Measurements from ENCODE around the gene NT5C3A.
"Not testable (repeated sequence)": the region's sequence is repeated elsewhere in the genome, so short reads cannot be mapped to it uniquely, and the experiment has no call there.

Gene NT5C3A

GRCh38 chr7:33062023-33062781 lies at the start of gene NT5C3A:
NT5C3A (minus strand) TSS chr7:33062776; CDS start chr7:33062705, 71 bp downstream.
- peak; percentile 93 for DNase-seq

GRCh38 chr7:33111614-33112013 lies 49.0 kb upstream of the NT5C3A start:
- no peak for DNase-seq

GRCh38 chr7:33109758-33110238 lies 47.2 kb upstream of the NT5C3A start:
- no peak for DNase-seq

- DNase-seq = peak; percentile 87
Measured at GRCh38 chr7:33109005-33109757, 46.6 kb upstream of the NT5C3A start, which contains the start of gene RP9. RP9 (minus strand) TSS chr7:33109404; CDS start chr7:33109372, 32 bp downstream.

GRCh38 chr7:33108554-33109004 lies 46.0 kb upstream of the NT5C3A start:
- DNase-seq = no peak

GRCh38 chr7:33107136-33108066 lies 44.8 kb upstream of the NT5C3A start:
- DNase-seq = peak; percentile 53

GRCh38 chr7:33101906-33102305 lies 39.3 kb upstream of the NT5C3A start:
- DNase-seq = no peak

- DNase-seq = no peak
Measured at GRCh38 chr7:33100770-33101169, 38.2 kb upstream of the NT5C3A start.

GRCh38 chr7:33099154-33099940 lies 36.8 kb upstream of the NT5C3A start:
- DNase-seq = no peak

GRCh38 chr7:33094745-33095275 lies 32.2 kb upstream of the NT5C3A start:
- not testable (repeated sequence) for DNase-seq

GRCh38 chr7:33093266-33093665 lies 30.7 kb upstream of the NT5C3A start:
- DNase-seq = no peak

- DNase-seq = no peak
Measured at GRCh38 chr7:33091641-33092191, 29.1 kb upstream of the NT5C3A start.

GRCh38 chr7:33091111-33091531 lies 28.5 kb upstream of the NT5C3A start:
- no peak for DNase-seq

GRCh38 chr7:33089142-33089541 lies 26.6 kb upstream of the NT5C3A start:
- no peak for DNase-seq

GRCh38 chr7:33087858-33088257 lies 25.3 kb upstream of the NT5C3A start:
- DNase-seq = no peak

- no peak for DNase-seq
Measured at GRCh38 chr7:33087356-33087755, 24.8 kb upstream of the NT5C3A start.

GRCh38 chr7:33079763-33080690 lies 17.5 kb upstream of the NT5C3A start:
- DNase-seq = no peak

- no peak for DNase-seq
Measured at GRCh38 chr7:33079096-33079495, 16.5 kb upstream of the NT5C3A start.

- DNase-seq = no peak
Measured at GRCh38 chr7:33076737-33077136, 14.2 kb upstream of the NT5C3A start.
